Panc1 (cell line): ENCODE measurements around the gene CASTOR1. TPM values are rescaled to one million over a fixed set of nuclear protein-coding genes. Genes with fewer than 3 reads are reported as not detected.

Source experiments
- ATAC-seq: fragments of 200-7000 bp; cut with Tn5 transposase; 2 replicates; pipeline ENCODE4 v1.9.1; 2020; ENCODE audit warnings: mild to moderate bottlenecking, moderate library complexity
- BruUV-seq: library from RNA; stranded (reverse); fragments of 400-500 nt; replicated peaks from 2 replicates; lab custom pipeline; 2021; lab: Mats Ljungman, UMichigan
- CTCF ChIA-PET: fragments of 300-600 bp; sonication (Branson Sonifier 250); formaldehyde crosslinking; loops from one replicate; lab custom pipeline; 2022; ENCODE audit warnings: antibody characterized with exemption; lab: Charles Lee
- POLR2A ChIA-PET: fragments of 300-600 bp; sonication (Branson Sonifier 250); formaldehyde crosslinking; loops from one replicate; lab custom pipeline; 2022; ENCODE audit warnings: antibody characterized with exemption; lab: Charles Lee
- DNase-seq: peaks from one replicate; pipeline ENCODE4 v3.0.0-alpha.2; 2010; ENCODE audit warnings: low read depth, low spot score
- H3K27ac ChIP-seq: 2 replicates; pipeline ENCODE4 v1.5.1; 2011; ENCODE audit warnings: mild to moderate bottlenecking, low read length, inconsistent platforms
- H3K27me3 ChIP-seq: fragments of 200-500 bp; sonication (Bioruptor generic); 2 replicates; pipeline ENCODE4 v1.6.0; 2014; ENCODE audit warnings: low read length, inconsistent platforms; ENCODE audit not compliant: control insufficient read depth, insufficient read depth
- H3K36me3 ChIP-seq: fragments of 200-500 bp; sonication (Bioruptor generic); 2 replicates; pipeline ENCODE4 v1.5.1; 2014; ENCODE audit warnings: inconsistent platforms, mild to moderate bottlenecking, low read length, moderate library complexity; ENCODE audit not compliant: control insufficient read depth, insufficient read depth
- H3K4me1 ChIP-seq: 2 replicates; pipeline ENCODE4 v1.5.1; 2011; ENCODE audit warnings: inconsistent platforms, mild to moderate bottlenecking, low read length, moderate library complexity; ENCODE audit not compliant: control insufficient read depth, insufficient read depth
- H3K4me3 ChIP-seq, 2 experiments: 2 replicates each; pipeline ENCODE4 v1.5.1; 2011 to 2012; ENCODE audit warnings: low read depth in 2 of 2, low read length in 2 of 2, mild to moderate bottlenecking in 2 of 2, inconsistent platforms in 1 of 2, moderate library complexity in 1 of 2
- H3K9me3 ChIP-seq: fragments of 200-500 bp; sonication (Bioruptor generic); 2 replicates; pipeline ENCODE4 v1.5.1; 2014; ENCODE audit warnings: low read depth, mild to moderate bottlenecking, inconsistent platforms, low read length, moderate library complexity; ENCODE audit not compliant: control insufficient read depth, insufficient read depth
- CTCF ChIP-seq: fragments of 450-650 bp; IDR thresholded peaks from 2 replicates; pipeline ENCODE4 v1.5.1; 2017; ENCODE audit warnings: mild to moderate bottlenecking
- POLR2AphosphoS5 ChIP-seq: IDR thresholded peaks from 2 replicates; pipeline ENCODE4 v1.6.1; 2012; ENCODE audit warnings: mild to moderate bottlenecking, low read depth, low read length, moderate library complexity
- SIN3A ChIP-seq: IDR thresholded peaks from 2 replicates; pipeline ENCODE4 v1.6.1; 2012; ENCODE audit warnings: low read depth, mild to moderate bottlenecking, low read length, moderate library complexity, borderline replicate concordance; ENCODE audit not compliant: insufficient read depth
- TCF7L2 ChIP-seq: IDR thresholded peaks from 2 replicates; pipeline ENCODE4 v1.6.1; 2011; ENCODE audit warnings: mild to moderate bottlenecking, low read depth, low read length, inconsistent platforms
- in situ Hi-C: cut with HindIII; loops from 2 replicates; pipeline ENCODE4 v1.10.0; 2016; ENCODE audit warnings: low sequenced_read_pairs, low pct_unique_long_range_greater_than_20kb
- intact Hi-C: fragments of 100-400 bp; cut with micrococcal nuclease; formaldehyde crosslinking; loops from one replicate; pipeline ENCODE4 v1.10.0; 2022; ENCODE audit not compliant: unreplicated experiment
- total RNA-seq: library from RNA; stranded (reverse); gene quantifications from one replicate; pipeline ENCODE4 v1.2.1, GENCODE V29; 2021; ENCODE audit not compliant: unreplicated experiment
- TF ChIP-seq, protein P1 (sequence below), 2 experiments: IDR thresholded peaks; 2 replicates each; pipeline ENCODE4 v1.6.1; 2011 to 2012; ENCODE audit warnings: low read depth in 2 of 2, control low read depth in 1 of 2, low read length in 1 of 2, mild to moderate bottlenecking in 1 of 2, moderate library complexity in 1 of 2; ENCODE audit not compliant: insufficient read depth in 1 of 2

Gene CASTOR1
- total RNA-seq, 1 experiment from 2014 or later: 6.7 TPM

DNA sequence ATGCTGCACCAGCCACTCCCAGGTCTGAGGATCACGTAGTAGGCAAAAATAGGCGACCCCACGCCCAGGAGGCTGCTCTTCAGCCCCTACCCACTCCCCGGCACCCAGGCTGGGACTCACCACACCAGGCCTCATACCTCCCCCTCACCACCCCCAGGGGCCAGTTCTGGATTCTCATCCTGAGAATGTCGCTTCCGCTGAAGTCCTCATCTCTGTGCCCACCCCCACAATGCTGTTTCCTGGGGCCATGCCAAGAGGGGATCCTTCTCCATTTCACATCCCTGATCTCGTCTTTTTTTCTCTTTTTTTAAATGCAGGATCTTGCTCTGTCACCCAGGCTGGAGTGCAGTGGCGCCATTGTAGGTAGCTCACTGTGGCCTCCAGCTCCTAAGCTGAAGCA is 21.0 kb downstream of the CASTOR1 start:
- TF ChIP-seq CTCF (no peak), TCF7L2 (no peak), SIN3A (no peak), POLR2AphosphoS5 (no peak)
- TF ChIP-seq, protein P1, sequence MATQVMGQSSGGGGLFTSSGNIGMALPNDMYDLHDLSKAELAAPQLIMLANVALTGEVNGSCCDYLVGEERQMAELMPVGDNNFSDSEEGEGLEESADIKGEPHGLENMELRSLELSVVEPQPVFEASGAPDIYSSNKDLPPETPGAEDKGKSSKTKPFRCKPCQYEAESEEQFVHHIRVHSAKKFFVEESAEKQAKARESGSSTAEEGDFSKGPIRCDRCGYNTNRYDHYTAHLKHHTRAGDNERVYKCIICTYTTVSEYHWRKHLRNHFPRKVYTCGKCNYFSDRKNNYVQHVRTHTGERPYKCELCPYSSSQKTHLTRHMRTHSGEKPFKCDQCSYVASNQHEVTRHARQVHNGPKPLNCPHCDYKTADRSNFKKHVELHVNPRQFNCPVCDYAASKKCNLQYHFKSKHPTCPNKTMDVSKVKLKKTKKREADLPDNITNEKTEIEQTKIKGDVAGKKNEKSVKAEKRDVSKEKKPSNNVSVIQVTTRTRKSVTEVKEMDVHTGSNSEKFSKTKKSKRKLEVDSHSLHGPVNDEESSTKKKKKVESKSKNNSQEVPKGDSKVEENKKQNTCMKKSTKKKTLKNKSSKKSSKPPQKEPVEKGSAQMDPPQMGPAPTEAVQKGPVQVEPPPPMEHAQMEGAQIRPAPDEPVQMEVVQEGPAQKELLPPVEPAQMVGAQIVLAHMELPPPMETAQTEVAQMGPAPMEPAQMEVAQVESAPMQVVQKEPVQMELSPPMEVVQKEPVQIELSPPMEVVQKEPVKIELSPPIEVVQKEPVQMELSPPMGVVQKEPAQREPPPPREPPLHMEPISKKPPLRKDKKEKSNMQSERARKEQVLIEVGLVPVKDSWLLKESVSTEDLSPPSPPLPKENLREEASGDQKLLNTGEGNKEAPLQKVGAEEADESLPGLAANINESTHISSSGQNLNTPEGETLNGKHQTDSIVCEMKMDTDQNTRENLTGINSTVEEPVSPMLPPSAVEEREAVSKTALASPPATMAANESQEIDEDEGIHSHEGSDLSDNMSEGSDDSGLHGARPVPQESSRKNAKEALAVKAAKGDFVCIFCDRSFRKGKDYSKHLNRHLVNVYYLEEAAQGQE (IDR thresholded peaks at IDR 0.05; ENCODE audit: insufficient read depth in 1 of 2, low read depth in 2 of 2, low read length in 1 of 2): no peak
- DNase-seq: no peak
- Histone ChIP-seq H3K4me1 (no peaks in the 10 kb centered on the region), H3K9me3 (no peaks in the 10 kb centered on the region), H3K4me3 (no peak overlapping the region), H3K36me3 (no peaks in the 10 kb centered on the region), H3K27ac (no peak overlapping the region), H3K27me3 (no peaks in the 10 kb centered on the region)
- BruUV-seq: no TSS peak
- ChIA-PET CTCF (interaction anchor here (0.6 kb wide), 1 partner anchor 128 kb away, joined by 4 read pairs; no protein-coding TSS in a partner anchor), POLR2A (no interaction called here)
- ATAC-seq: no peak
- in situ Hi-C loops (no loop called here), intact Hi-C loops (no loop called here)

DNA sequence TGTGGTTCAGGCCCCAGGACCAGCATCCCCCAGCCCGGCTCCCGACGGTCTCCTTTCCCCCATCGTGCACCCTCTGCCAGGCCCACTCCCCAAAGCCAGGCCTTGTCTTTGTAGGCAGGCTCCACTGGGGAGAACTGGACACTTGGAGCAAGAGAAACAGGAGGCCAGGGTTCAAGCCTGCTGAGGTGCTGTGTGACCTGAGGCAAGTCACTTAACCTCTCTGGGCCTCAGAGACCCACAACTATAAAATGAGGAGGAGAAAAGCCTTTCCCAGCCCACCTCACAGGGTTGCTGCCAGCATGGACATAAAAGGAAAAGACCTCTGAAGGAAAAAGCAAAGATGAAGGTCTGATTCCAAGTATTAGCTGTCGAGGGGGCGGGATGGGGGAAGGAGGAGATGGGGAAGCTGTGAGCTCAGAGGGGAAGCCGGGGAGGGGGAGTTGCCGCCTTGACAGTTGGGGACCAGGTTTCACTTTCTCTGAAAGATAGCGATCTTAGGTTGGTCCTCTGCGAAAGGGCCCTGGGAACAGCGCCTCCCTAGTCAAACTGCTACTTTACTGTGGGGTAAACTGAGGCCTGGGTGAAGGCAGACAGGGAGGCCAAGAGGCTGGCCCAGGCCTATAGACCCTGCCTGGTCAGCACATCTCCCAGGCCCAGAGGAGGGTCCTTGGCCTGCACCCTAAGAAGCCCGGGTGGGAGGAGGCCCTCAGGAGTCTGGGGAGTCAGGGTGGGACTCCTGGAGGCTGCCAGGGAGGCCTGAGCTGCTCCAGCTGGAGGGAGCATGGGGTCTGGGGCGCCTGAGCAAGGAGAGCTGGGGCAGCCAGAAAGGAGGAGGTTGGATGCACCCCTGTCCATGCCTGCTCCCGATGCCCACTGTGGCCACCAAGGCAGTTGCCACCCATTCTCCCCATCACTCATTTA is 21.7 kb downstream of the CASTOR1 start:
- Histone ChIP-seq H3K4me3 (no peak overlapping the region), H3K36me3 (no peaks in the 10 kb centered on the region), H3K9me3 (no peaks in the 10 kb centered on the region), H3K4me1 (no peaks in the 10 kb centered on the region; the same call in 1 of the 2 replicates), H3K27me3 (no peaks in the 10 kb centered on the region), H3K27ac (no peak overlapping the region)
- TF ChIP-seq POLR2AphosphoS5 (no peak), TCF7L2 (no peak), SIN3A (no peak), CTCF (no peak)
- TF ChIP-seq, protein P1 (IDR thresholded peaks at IDR 0.05; ENCODE audit: insufficient read depth in 1 of 2, low read depth in 2 of 2, low read length in 1 of 2): no peak
- no peak for ATAC-seq
- DNase-seq: no peak
- in situ Hi-C loops: no loop called here
- POLR2A ChIA-PET: no interaction called here
- no TSS peak for BruUV-seq
- intact Hi-C loops: no loop called here
- CTCF ChIA-PET: no interaction called here
